Activated naive CD4-positive, alpha-beta T cell treated with anti-CD3 and anti-CD28 coated beads for 36 hours (primary cell): ENCODE measurements around the gene FAM111B. TPM values are rescaled to one million over a fixed set of nuclear protein-coding genes. Genes with fewer than 3 reads are reported as not detected.

Experiments
- CTCF ChIA-PET: fragments of 350-600 bp; sonication (Branson Sonifier 250); formaldehyde crosslinking; loops from one replicate; lab custom pipeline; 2021; ENCODE audit warnings: antibody characterized with exemption; lab: Charles Lee
- DNase-seq: peaks from one replicate; pipeline ENCODE4 v3.0.0-alpha.2; 2020
- H3K27ac Mint-ChIP-seq: one replicate; pipeline ENCODE4 v1.8.0; 2021; ENCODE audit warnings: mild to moderate bottlenecking, mixed read lengths
- H3K27me3 Mint-ChIP-seq: one replicate; pipeline ENCODE4 v1.8.0; 2021; ENCODE audit warnings: low read depth, mixed read lengths
- H3K36me3 Mint-ChIP-seq: one replicate; pipeline ENCODE4 v1.8.0; 2021; ENCODE audit warnings: low read depth, mixed read lengths
- H3K4me1 Mint-ChIP-seq: one replicate; pipeline ENCODE4 v1.8.0; 2021; ENCODE audit warnings: low read depth, mixed read lengths
- H3K4me3 Mint-ChIP-seq: one replicate; pipeline ENCODE4 v1.8.0; 2021; ENCODE audit warnings: mild to moderate bottlenecking, moderate library complexity, mixed read lengths
- H3K9me3 Mint-ChIP-seq: one replicate; pipeline ENCODE4 v1.8.0; 2021; ENCODE audit warnings: mixed read lengths
- intact Hi-C: fragments of 100-400 bp; cut with micrococcal nuclease; formaldehyde crosslinking; loops from one replicate; pipeline ENCODE4 v1.15.1; 2023
- total RNA-seq, 2 experiments: library from RNA; stranded (reverse); gene quantifications; one replicate each; pipeline ENCODE4 v1.2.3, GENCODE V29; 2021

The FAM111B gene
- total RNA-seq, 2 experiments from 2014 or later = 21.6 to 22.6 TPM

DNA sequence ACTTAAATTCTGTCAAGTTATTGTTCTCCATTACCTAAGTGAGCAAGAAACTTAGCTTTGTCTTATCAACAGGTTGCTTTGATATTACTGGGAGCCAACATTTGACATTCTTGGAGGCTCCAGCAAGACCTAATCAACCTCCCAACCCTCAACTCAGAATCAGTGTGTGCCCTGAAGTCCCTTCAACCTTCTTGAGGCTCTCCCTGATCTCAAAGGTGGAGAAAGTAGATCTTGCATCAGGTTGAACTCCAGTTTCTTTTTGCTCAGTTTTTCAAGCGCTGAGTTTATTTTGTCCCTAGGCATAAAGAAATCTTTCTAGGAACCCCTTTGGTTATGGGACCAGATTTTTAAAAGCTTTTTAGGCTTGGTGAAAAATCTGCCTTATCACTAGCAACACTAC lies 37.1 kb downstream of the FAM111B start:
- Mint-ChIP-seq H3K4me3 (peak overlapping the region; percentile 95), H3K4me1 (peaks cover 43% of the 10 kb centered on the region), H3K9me3 (no peaks in the 10 kb centered on the region), H3K27ac (peak overlapping the region; percentile 91), H3K36me3 (peaks cover 44% of the 10 kb centered on the region), H3K27me3 (no peaks in the 10 kb centered on the region)
- CTCF ChIA-PET = interaction anchor here (0.5 to 3.3 kb wide), 9 partner anchors 8 to 629 kb away, joined by 3 to 29 read pairs (median 5); partner anchors contain the start of gene DTX4
- no peak for DNase-seq
- intact Hi-C loops = loop anchor here (1.0 to 10.0 kb wide), 11 partner anchors 8 to 1819 kb away; partner anchors contain the start of genes MED19, PATL1, SELENOH and TMX2

DNA sequence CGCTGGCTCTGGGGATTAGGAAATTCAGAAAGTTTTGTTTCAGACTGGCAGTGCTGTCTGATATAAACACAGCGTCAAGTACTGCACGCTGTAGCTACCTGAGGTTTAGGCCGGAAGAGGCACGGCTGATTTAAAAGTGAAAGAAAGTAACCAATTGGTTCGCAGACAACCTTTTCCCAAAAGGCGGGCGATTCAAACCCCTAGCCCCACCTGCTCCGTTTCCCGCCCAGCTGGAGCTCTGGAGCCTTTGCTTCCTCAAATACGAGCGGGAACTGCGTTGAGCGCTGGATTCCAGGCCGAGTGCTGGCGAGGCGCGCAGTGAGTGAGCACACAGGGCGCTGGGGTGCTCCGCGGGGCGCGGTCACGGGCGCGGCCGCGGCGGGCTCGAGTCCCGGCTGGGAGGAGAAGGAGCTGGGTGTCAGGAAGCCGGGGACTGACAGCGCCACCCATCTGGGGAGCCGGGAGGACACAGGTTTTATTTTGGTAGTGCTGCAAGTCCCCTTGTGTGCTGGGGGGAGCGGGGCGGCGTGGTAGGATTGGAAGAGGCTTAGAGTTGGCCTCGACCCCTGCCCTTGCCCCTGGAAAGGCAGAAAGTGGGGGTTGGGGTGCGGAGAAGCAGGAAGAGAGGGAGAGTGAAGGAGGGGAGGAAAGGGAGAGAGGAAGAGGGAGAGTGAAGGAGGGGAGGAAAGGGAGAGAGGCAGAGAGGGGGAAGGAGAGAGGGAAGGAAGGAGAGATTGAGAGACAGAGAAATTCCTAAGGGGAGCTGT lies 37.7 kb downstream of the FAM111B start:
- Mint-ChIP-seq H3K4me3 (peak overlapping the region; percentile 95), H3K27ac (peak overlapping the region; percentile 91), H3K9me3 (no peaks in the 10 kb centered on the region), H3K4me1 (peaks cover 43% of the 10 kb centered on the region), H3K36me3 (peaks cover 47% of the 10 kb centered on the region), H3K27me3 (no peaks in the 10 kb centered on the region)
- DNase-seq = peak; percentile 88
- CTCF ChIA-PET = interaction anchor here (0.5 to 3.3 kb wide), 10 partner anchors 9 to 630 kb away, joined by 3 to 29 read pairs (median 4); partner anchors contain the start of gene DTX4
- intact Hi-C loops = loop anchor here (1.0 to 10.0 kb wide), 11 partner anchors 8 to 1820 kb away; partner anchors contain the start of genes MED19, PATL1, SELENOH and TMX2

DNA sequence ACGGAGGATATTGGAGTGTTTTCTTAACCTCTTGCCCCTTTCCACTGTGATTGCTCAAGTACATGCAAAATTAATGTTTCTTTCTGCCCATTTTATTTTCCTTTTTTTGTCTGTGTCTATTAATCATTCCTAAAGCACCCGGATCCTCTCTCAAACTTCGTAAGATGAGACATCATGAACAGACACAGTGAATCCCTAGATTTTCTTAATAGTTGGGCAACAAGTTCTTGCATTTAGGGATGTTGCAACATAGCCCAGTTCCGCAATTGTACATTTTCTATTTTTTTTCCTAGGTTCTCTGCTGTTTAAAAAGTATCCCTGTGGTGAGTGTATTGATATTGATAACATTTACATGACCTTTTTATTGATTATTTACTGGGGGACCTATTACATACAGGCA lies 38.5 kb downstream of the FAM111B start:
- DNase-seq = no peak
- peaks cover 45% of the 10 kb centered on the region for H3K4me1 Mint-ChIP-seq
- intact Hi-C loops = loop anchor here (2.0 to 10.0 kb wide), 3 partner anchors 621 to 1821 kb away; partner anchors contain the start of genes SELENOH and TNKS1BP1
- H3K36me3 Mint-ChIP-seq = peaks cover 51% of the 10 kb centered on the region
- H3K27me3 Mint-ChIP-seq = no peaks in the 10 kb centered on the region
- CTCF ChIA-PET = interaction anchor here (1.4 to 3.3 kb wide), 2 partner anchors 10 to 26 kb away, joined by 8 to 19 read pairs; partner anchors contain the start of gene DTX4
- H3K27ac Mint-ChIP-seq = peak overlapping the region; percentile 91
- H3K4me3 Mint-ChIP-seq = peak overlapping the region; percentile 95
- H3K9me3 Mint-ChIP-seq = no peaks in the 10 kb centered on the region

DNA sequence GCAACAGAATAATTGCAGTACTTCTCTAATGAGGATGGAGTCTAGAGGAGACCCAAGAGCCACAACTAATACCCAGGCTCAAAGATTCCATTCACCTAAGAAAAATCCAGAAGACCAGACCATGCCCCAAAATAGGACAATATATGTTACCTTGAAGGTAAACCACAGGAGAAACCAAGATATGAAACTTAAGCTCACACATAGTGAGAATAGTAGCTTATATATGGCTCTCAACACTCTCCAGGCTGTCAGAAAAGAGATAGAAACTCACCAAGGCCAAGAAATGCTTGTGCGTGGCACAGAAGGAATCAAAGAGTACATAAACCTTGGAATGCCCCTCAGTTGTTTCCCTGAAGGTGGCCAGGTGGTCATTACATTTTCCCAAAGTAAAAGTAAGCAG lies 44.7 kb downstream of the FAM111B start:
- H3K27me3 Mint-ChIP-seq = no peaks in the 10 kb centered on the region
- H3K4me1 Mint-ChIP-seq = peaks cover 43% of the 10 kb centered on the region
- CTCF ChIA-PET = interaction anchor here (1.2 to 2.0 kb wide), 6 partner anchors 9 to 44 kb away, joined by 3 to 10 read pairs (median 4); partner anchors contain the start of gene FAM111B
- no peak overlapping the region for H3K4me3 Mint-ChIP-seq
- DNase-seq = no peak
- intact Hi-C loops = loop anchor here (1.0 to 5.0 kb wide), 8 partner anchors 7 to 1724 kb away; partner anchors contain the start of genes FAM111B and SLC43A3
- H3K9me3 Mint-ChIP-seq = peaks cover 4% of the 10 kb centered on the region
- H3K36me3 Mint-ChIP-seq = peaks cover 65% of the 10 kb centered on the region
- peak overlapping the region; percentile 91 for H3K27ac Mint-ChIP-seq

DNA sequence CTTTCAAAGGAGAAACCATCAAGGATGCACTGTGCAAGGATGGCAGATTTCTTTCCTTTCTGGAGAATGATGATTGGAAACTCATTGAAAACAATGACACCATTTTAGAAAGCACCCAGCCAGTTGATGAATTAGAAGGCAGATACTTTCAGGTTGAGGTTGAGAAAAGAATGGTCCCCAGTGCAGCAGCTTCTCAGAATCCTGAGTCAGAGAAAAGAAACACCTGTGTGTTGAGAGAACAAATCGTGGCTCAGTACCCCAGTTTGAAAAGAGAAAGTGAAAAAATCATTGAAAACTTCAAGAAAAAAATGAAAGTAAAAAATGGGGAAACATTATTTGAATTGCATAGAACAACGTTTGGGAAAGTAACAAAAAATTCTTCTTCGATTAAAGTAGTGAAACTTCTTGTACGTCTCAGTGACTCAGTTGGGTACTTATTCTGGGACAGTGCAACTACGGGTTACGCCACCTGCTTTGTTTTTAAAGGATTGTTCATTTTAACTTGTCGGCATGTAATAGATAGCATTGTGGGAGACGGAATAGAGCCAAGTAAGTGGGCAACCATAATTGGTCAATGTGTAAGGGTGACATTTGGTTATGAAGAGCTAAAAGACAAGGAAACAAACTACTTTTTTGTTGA lies 45.4 kb downstream of the FAM111B start:
- peak overlapping the region; percentile 53 for H3K4me3 Mint-ChIP-seq
- H3K4me1 Mint-ChIP-seq = peaks cover 38% of the 10 kb centered on the region
- H3K27ac Mint-ChIP-seq = peak overlapping the region; percentile 91
- peaks cover 60% of the 10 kb centered on the region for H3K36me3 Mint-ChIP-seq
- intact Hi-C loops = loop anchor here (1.0 to 5.0 kb wide), 8 partner anchors 8 to 1725 kb away; partner anchors contain the start of genes FAM111B and SLC43A3
- CTCF ChIA-PET = interaction anchor here (0.9 to 2.0 kb wide), 5 partner anchors 12 to 45 kb away, joined by 3 to 10 read pairs (median 6); partner anchors contain the start of genes DTX4 and FAM111B
- peak; percentile 71 for DNase-seq
- peaks cover 4% of the 10 kb centered on the region for H3K9me3 Mint-ChIP-seq
- H3K27me3 Mint-ChIP-seq = no peaks in the 10 kb centered on the region

DNA sequence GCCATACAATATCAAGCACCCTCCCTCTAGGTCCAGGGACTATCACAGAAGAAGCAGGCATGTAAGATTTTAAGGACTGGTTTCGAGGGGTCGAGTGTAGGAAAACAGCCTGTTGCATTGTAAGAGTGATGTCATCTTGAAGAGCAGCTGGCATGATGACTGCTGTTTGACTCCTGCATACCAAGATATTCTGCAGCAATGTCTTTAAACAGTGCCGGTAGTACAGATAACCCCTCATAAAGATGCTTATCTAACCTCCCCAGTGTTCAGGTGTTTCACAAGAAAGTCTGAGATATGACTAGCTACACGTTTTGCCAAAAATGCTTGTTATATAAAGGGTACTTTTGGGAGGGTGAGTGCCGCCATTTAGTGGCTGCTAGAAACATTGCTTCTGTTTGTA lies 47.6 kb downstream of the FAM111B start:
- Mint-ChIP-seq H3K36me3 (peaks cover 43% of the 10 kb centered on the region), H3K4me1 (peaks cover 38% of the 10 kb centered on the region), H3K27ac (no peak overlapping the region), H3K4me3 (no peak overlapping the region), H3K27me3 (no peaks in the 10 kb centered on the region), H3K9me3 (peaks cover 4% of the 10 kb centered on the region)
- intact Hi-C loops = loop anchor here (5.0 kb wide), 4 partner anchors 197 to 1727 kb away; partner anchors contain the start of gene SLC43A3
- no peak for DNase-seq
- CTCF ChIA-PET = interaction anchor here (0.6 to 1.0 kb wide), 2 partner anchors 8 to 153 kb away, joined by 3 read pairs; no protein-coding TSS in a partner anchor

DNA sequence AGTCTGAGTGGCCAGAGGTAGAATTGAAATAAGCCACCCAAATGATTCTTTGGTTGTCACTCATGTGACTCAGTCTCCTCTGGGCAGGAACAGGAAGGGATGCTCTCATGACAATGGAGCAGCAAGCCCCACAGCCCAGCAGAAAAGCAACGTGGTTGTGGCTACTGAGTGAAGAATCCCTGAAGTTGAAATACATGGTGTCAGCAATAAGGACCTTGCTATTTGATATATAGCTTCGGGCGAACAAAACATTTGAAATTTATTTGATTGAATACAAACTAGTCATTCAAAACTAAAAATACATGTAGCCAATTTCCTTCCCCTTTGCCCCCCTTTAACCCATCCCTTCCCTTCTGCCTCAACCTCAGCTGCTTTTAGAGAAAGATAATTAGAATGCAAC lies 50.4 kb downstream of the FAM111B start:
- Mint-ChIP-seq H3K36me3 (peaks cover 22% of the 10 kb centered on the region), H3K27me3 (peaks cover 11% of the 10 kb centered on the region), H3K4me1 (peaks cover 18% of the 10 kb centered on the region), H3K9me3 (peaks cover 3% of the 10 kb centered on the region), H3K4me3 (no peak overlapping the region), H3K27ac (no peak overlapping the region)
- intact Hi-C loops = loop anchor here (5.0 kb wide), 3 partner anchors 200 to 505 kb away; no protein-coding TSS in a partner anchor
- DNase-seq = no peak
- CTCF ChIA-PET = interaction anchor here (1.3 to 4.1 kb wide), 18 partner anchors 10 to 369 kb away, joined by 3 to 57 read pairs (median 8); partner anchors contain the start of genes DTX4 and FAM111A

DNA sequence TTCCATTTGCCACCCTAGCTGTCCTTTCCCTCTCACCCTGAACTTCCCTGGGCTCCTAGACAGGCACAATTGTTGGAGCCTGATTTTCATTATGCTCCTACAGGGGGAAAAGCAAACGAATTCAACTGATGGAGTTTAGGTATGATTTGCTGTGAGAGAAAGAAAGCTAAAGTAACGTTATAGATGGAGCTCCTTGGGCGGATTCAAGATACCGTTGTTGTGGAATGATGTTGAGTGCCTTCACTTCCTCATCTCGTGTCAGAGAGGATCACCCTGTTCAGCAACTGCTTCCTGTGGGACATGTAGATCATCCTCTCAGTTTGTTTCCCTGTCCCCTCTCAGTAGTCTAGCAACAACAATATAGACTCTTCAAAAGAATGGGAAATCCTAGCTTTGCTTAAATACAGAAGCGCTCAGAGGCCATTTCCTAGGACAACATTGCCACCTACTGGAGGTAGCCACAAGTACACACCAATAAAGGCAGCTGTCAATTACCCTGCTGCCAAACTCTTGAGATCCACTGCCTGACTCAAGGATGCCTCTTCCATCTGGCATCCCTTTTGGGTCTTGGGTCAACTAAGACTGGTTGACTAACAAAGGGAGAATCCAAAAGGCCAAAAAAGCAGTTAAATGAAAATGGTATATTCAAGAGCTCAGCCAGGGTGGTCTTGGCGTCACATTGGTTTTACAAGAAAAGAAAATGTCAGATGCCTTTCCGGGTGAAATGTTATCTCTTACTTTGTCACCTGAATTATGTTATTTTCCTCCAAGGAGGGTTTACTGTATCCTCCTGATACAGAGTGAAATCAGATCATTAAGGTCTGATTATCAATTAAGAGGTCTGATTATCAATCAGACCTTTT lies 51.4 kb downstream of the FAM111B start:
- peaks cover 13% of the 10 kb centered on the region for H3K36me3 Mint-ChIP-seq
- peak; percentile 80 for DNase-seq
- no peak overlapping the region for H3K27ac Mint-ChIP-seq
- H3K9me3 Mint-ChIP-seq = no peaks in the 10 kb centered on the region
- CTCF ChIA-PET = interaction anchor here (0.6 to 4.1 kb wide), 45 partner anchors 9 to 505 kb away, joined by 3 to 57 read pairs (median 4); partner anchors contain the start of genes DTX4, FAM111A and FAM111B
- peaks cover 8% of the 10 kb centered on the region for H3K4me1 Mint-ChIP-seq
- intact Hi-C loops = loop anchor here (1.0 to 5.0 kb wide), 8 partner anchors 16 to 506 kb away; partner anchors contain the start of genes FAM111A and FAM111B
- no peak overlapping the region for H3K4me3 Mint-ChIP-seq
- peaks cover 11% of the 10 kb centered on the region for H3K27me3 Mint-ChIP-seq

DNA sequence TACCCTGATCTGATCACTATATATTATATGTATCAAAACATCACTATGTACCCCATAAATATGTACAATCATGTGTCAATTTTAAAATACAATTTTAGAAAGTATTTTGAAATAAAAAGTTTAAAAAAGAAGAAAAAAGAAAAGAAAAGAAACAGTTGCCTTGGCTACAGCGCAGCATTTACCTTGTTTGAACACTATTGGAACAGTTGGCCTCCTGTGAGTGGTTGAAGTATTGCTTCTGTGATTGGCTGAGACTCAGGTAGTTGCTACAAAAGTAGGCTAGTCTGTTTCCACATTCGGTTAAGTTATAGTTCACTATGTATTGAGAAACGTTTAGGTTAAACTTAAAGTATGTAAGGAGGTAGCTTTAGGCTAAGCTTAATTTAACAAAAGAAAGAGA lies 57.0 kb downstream of the FAM111B start:
- CTCF ChIA-PET = interaction anchor here (0.7 to 1.1 kb wide), 3 partner anchors 16 to 205 kb away, joined by 3 read pairs; no protein-coding TSS in a partner anchor
- H3K27ac Mint-ChIP-seq = no peak overlapping the region
- DNase-seq = no peak

DNA sequence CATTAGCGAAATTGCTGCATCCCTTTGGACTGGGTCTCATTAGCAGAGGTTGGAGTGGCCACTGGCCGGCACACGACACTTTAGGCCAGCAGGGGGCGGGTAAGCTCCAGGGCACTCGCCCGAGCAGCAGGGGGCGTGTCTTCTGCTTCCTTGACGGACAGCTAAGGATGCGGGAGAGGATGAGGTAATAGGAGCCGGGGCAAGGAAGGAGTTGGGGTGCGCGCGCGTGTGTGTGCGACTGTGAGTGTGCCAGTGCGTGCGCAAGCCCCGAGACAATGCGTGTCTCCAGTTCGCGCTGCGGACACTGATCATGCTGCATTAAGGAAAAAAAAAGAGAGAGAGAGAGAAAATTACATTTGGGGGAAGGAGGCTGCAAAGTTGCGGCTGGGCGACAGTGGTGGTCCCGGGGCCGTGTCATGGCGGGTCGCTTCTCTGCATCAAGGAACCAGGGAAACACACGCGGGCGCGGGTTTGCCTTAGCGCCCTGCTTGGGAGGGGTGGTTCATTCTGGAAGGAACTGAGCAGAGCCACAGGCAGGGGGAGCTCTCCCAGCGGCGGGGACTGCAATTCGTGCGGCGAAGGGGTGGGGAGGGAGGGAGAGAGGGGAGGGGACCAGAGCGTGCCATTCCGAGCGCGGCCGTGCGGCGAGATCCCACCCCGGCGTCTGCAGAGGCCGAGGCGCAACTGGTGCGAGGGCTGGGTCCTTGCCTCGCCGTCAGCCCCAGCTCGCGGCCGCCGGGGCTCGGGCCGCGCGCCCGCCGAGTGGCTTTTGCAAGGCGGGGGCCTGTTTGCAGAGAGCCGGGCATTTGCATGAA lies 64.7 kb downstream of the FAM111B start, which contains the start of gene DTX4:
Gene DTX4 (plus strand): TSS at position 625 of the 815 bp plus-strand sequence. CDS start 464 bp downstream, outside the sequence.
- Mint-ChIP-seq H3K9me3 (no peaks in the 10 kb centered on the region), H3K27me3 (peaks cover 15% of the 10 kb centered on the region), H3K27ac (no peak within 1 kb of the TSS), H3K4me3 (peak within 1 kb of the TSS; percentile 68), H3K4me1 (peaks cover 13% of the 10 kb centered on the region), H3K36me3 (no peaks in the 10 kb centered on the region)
- CTCF ChIA-PET = interaction anchor here (0.5 to 4.2 kb wide), 36 partner anchors 9 to 630 kb away, joined by 3 to 67 read pairs (median 6); partner anchors contain the start of genes MPEG1, OR5A1 and OR5A2
- peak; percentile 94 for DNase-seq
- intact Hi-C loops = loop anchor here (1.0 kb wide), 7 partner anchors 15 to 509 kb away; no protein-coding TSS in a partner anchor

More for the DNA sequence above, 57.0 kb downstream of the FAM111B start:
- intact Hi-C loops = no loop called here
- peaks cover 2% of the 10 kb centered on the region for H3K4me1 Mint-ChIP-seq
- H3K4me3 Mint-ChIP-seq = no peak overlapping the region
- H3K9me3 Mint-ChIP-seq = no peaks in the 10 kb centered on the region
- H3K36me3 Mint-ChIP-seq = no peaks in the 10 kb centered on the region
- peaks cover 16% of the 10 kb centered on the region for H3K27me3 Mint-ChIP-seq
